NT2/D1 (cell line): ENCODE results near the gene MUC5B.

ENCODE experiments used
- DNase-seq: peaks from one replicate; pipeline ENCODE4 v3.0.0-alpha.2; 2011; ENCODE audit warnings: low read depth, low spot score
- H3K27me3 ChIP-seq: 2 replicates; pipeline ENCODE4 v1.6.0; 2011; ENCODE audit warnings: mild to moderate bottlenecking; ENCODE audit not compliant: insufficient read length, insufficient read depth
- H3K36me3 ChIP-seq: 2 replicates; pipeline ENCODE4 v1.6.1; 2011; ENCODE audit warnings: mild to moderate bottlenecking, low read length, mixed read lengths; ENCODE audit not compliant: insufficient read depth, insufficient read length
- H3K4me1 ChIP-seq: 2 replicates; pipeline ENCODE4 v1.5.1; 2011; ENCODE audit not compliant: insufficient read depth, insufficient read length
- H3K4me3 ChIP-seq: 2 replicates; pipeline ENCODE4 v1.5.1; 2011; ENCODE audit warnings: low read depth; ENCODE audit not compliant: insufficient read length
- H3K9ac ChIP-seq: 2 replicates; pipeline ENCODE4 v1.6.0; 2011; ENCODE audit warnings: low read depth; ENCODE audit not compliant: insufficient read length
- H3K9me3 ChIP-seq: 2 replicates; pipeline ENCODE4 v1.5.1; 2011; ENCODE audit warnings: mild to moderate bottlenecking, low read length; ENCODE audit not compliant: insufficient read depth
- SUZ12 ChIP-seq: IDR thresholded peaks from 2 replicates; pipeline ENCODE4 v1.6.1; 2011; ENCODE audit not compliant: insufficient read length, insufficient read depth; ENCODE audit errors: extremely low read depth
- YY1 ChIP-seq: IDR thresholded peaks from 2 replicates; pipeline ENCODE4 v1.6.1; 2011; ENCODE audit not compliant: insufficient read length, insufficient read depth
- ZNF274 ChIP-seq: IDR thresholded peaks from 2 replicates; pipeline ENCODE4 v1.6.1; 2011; ENCODE audit warnings: mild to moderate bottlenecking, low read depth, low read length

MUC5B gene

DNA sequence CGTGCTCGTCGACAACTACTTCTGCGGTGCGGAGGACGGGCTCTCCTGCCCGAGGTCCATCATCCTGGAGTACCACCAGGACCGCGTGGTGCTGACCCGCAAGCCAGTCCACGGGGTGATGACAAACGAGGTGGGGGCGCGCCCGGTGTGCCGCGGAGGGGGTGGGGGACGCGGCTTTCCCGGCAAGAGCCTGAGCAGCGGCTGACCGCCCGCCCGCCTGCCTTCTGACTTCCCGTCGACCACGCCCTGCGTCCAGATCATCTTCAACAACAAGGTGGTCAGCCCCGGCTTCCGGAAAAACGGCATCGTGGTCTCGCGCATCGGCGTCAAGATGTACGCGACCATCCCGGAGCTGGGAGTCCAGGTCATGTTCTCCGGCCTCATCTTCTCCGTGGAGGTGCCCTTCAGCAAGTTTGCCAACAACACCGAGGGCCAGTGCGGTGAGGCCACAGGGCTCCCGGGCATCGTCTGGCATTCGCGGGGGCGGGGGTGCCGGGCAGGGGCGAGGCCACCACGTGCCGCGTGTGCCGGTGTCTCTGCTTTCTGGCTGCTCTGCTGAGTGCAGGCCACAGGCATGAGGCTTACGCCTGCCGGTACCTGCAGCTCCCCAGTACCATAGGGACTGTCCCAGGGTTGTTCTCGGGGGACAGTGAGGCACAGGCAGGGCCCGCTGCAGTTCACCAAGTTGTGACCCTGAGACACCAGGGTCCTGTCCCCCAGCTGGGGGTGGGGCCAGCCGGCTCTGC is 28.5 kb upstream of the MUC5B start:
- H3K36me3 ChIP-seq = no peaks in the 10 kb centered on the region
- no peak for DNase-seq
- no peak overlapping the region for H3K9ac ChIP-seq
- peaks cover 20% of the 10 kb centered on the region for H3K27me3 ChIP-seq
- TF ChIP-seq ZNF274 = no peak
- no peaks in the 10 kb centered on the region for H3K4me1 ChIP-seq
- no peak overlapping the region for H3K4me3 ChIP-seq
- no peaks in the 10 kb centered on the region for H3K9me3 ChIP-seq

DNA sequence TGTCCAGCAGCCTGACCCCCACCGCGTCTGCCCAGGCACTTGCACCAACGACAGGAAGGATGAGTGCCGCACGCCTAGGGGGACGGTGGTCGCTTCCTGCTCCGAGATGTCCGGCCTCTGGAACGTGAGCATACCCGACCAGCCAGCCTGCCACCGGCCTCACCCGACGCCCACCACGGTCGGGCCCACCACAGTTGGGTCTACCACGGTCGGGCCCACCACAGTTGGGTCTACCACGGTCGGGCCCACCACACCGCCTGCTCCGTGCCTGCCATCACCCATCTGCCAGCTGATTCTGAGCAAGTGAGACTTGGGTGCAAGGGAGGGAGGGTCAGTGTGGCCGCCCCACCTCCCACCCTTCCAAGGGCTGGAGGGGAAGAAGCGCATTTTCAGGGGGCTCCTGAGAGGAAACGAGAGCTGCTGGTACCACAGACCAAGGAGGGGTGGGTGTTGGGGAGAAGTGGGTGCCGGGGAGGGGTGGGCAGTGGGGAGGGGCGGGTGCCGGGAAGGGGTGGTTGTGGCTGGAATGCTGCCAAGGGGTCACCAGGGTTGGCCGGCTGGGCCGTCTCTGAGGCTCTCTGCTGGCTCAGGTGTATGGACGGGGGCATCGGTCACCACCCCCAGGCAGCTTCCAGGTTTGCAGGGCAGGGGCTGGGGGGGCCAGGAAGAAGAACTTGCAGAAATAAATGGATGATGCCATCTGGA is 27.7 kb upstream of the MUC5B start:
- H3K9ac ChIP-seq = no peak overlapping the region
- peaks cover 14% of the 10 kb centered on the region for H3K27me3 ChIP-seq
- no peaks in the 10 kb centered on the region for H3K4me1 ChIP-seq
- DNase-seq = no peak
- H3K36me3 ChIP-seq = no peaks in the 10 kb centered on the region
- H3K4me3 ChIP-seq = no peak overlapping the region
- no peaks in the 10 kb centered on the region for H3K9me3 ChIP-seq
- no peak for TF ChIP-seq YY1
- TF ChIP-seq SUZ12 = no peak
- no peak for TF ChIP-seq ZNF274

DNA sequence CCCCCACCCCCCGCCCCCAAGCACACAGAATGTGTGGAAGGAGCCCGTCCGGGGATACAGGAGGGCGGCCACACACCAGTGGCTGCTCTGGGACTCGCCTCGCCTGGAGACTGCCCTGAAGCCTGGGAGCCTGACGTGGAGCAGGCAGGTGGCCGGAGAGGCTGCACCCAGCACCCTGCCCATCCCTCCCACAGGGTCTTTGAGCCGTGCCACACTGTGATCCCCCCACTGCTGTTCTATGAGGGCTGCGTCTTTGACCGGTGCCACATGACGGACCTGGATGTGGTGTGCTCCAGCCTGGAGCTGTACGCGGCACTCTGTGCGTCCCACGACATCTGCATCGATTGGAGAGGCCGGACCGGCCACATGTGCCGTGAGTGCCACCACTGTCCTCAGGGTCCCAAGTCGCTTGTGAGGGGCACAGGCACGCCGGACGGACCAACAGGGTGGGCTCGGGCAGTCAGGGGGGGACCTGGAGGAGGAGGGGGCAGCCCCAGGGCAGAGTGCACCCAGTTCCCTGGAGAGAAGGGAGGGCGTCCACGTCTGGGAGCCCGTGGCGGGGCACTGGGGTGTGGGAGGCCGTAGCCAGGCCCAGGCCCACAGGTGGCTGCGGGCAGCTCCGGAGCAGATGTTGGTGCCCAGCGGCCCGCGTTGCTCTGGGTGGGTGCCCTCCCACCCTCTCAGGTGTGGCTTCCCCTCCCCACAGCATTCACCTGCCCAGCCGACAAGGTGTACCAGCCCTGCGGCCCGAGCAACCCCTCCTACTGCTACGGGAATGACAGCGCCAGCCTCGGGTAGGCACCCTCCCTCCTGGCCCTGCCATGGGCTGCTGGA is 27.0 kb upstream of the MUC5B start:
- Histone ChIP-seq H3K4me1 (peaks cover 2% of the 10 kb centered on the region), H3K9ac (no peak overlapping the region), H3K36me3 (no peaks in the 10 kb centered on the region), H3K27me3 (peaks cover 7% of the 10 kb centered on the region), H3K9me3 (no peaks in the 10 kb centered on the region), H3K4me3 (no peak overlapping the region)
- no peak for DNase-seq
- TF ChIP-seq ZNF274 (no peak), SUZ12 (no peak), YY1 (no peak)

DNA sequence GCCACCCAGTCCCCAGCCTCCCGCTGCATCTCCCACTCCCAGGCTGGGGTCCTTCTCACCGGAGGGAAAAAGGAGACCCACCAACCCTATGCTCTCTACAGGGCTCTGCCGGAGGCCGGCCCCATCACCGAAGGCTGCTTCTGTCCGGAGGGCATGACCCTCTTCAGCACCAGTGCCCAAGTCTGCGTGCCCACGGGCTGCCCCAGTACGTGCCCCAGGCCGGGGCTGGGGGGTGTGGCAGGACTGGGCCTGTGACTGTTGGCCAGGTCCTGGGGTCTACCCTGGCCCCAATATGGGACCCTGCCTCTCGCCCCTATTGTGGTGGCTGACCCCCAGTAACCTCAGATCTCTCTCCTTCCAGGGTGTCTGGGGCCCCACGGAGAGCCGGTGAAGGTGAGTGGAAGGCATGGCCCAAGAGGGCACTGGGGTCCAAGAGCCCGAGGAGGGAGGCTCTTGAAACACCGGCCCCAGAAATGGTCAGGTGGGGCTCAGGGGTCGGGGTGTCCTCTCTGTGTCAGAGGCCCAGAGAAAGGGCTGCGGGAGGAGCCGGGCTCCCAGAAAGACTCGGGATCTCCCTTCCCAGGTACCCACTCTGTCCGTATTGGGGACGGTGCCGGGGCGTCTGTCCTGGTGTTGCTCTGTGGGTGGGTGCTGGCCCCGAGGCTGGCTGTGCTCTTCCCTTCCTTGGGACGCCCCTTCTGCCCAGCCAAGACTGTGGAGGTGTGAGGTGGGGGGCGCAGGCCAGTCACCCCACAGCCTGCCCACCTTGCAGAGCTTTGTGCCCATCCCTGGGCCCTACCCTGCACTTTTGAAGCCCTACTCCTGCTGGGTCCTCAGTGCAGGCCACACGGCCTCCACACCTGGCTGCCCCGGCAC is 26.1 kb upstream of the MUC5B start:
- Histone ChIP-seq H3K36me3 (no peaks in the 10 kb centered on the region), H3K4me1 (peaks cover 2% of the 10 kb centered on the region), H3K27me3 (peaks cover 7% of the 10 kb centered on the region), H3K4me3 (no peak overlapping the region), H3K9me3 (no peaks in the 10 kb centered on the region), H3K9ac (no peak overlapping the region)
- no peak for DNase-seq
- TF ChIP-seq SUZ12 (no peak), ZNF274 (no peak), YY1 (no peak)

DNA sequence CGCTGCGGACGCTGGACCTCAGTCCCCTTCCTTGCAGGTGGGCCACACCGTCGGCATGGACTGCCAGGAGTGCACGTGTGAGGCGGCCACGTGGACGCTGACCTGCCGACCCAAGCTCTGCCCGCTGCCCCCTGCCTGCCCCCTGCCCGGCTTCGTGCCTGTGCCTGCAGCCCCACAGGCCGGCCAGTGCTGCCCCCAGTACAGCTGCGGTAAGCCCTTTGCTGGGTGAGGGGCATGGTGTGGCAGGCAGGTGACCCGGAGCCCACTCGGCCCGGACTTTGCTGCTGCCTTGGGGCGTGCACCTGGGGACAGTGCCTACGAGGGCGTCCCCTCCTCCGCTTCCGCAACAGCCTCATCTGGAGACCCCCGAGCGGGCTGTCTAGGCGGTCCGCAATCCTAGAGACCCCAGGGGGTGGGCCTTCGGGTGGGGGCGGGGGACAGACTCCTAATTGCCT is 25.4 kb upstream of the MUC5B start:
- no peak for TF ChIP-seq ZNF274
- no peak for TF ChIP-seq SUZ12
- TF ChIP-seq YY1 = no peak
- Histone ChIP-seq H3K9me3 (no peaks in the 10 kb centered on the region), H3K4me3 (no peak overlapping the region), H3K4me1 (peaks cover 2% of the 10 kb centered on the region), H3K27me3 (peaks cover 3% of the 10 kb centered on the region), H3K9ac (no peak overlapping the region), H3K36me3 (no peaks in the 10 kb centered on the region)
- no peak for DNase-seq

- Histone ChIP-seq H3K9ac (no peak overlapping the region), H3K36me3 (no peaks in the 10 kb centered on the region), H3K27me3 (no peaks in the 10 kb centered on the region), H3K4me1 (peaks cover 3% of the 10 kb centered on the region), H3K4me3 (no peak overlapping the region), H3K9me3 (no peaks in the 10 kb centered on the region)
- TF ChIP-seq YY1 = no peak
- TF ChIP-seq ZNF274 = no peak
- no peak for TF ChIP-seq SUZ12
- DNase-seq = no peak
These were observed 24.8 kb upstream of the MUC5B start for GRCh38 chr11:1197886-1198560.
